Measurements from ENCODE around the gene CXCL12.

The CXCL12 gene

DNA sequence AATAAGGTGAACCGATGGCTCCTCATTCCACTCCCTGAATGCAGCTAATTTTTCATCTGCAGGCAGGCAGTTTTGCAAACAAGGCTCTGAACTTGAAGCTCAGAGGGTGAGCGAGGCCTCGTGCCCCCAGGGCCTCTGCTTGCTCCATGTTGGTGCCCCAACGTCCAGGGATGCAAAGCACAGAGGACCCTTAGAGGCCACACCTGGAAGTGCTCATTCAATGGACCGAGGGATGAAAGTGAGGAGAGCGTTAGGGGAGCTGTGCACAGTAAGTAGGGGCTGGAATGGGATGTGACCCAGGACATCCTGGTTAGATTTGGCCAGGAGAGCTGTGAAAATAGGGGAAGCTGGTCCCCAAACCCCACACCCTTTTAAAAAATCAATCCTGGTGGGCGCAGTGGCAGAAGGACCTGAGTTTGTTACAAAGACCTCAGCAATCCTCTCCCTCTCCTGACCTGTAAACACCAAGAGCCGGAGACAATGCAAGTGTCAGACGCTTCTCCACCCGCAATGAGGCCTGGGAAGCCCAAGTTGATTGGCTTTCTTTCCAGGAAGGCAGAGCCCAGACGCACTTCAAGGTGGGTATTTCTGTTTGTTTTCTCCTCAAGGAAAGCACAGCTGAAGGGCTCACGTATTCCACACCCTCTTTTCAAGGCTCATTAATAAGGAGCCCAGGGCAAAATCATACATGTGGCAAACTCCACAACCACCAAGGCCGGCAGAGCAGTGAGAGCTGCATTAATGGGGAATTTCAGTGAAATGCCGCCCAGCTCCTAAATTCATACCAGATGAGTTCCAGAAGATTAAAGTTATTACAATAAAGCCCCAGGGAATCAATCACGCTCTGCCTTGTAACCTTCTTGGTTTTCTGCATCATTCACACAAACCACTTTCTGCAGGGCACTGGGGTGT is 14.1 kb upstream of the CXCL12 start:
- DNase-seq = no peak

DNA sequence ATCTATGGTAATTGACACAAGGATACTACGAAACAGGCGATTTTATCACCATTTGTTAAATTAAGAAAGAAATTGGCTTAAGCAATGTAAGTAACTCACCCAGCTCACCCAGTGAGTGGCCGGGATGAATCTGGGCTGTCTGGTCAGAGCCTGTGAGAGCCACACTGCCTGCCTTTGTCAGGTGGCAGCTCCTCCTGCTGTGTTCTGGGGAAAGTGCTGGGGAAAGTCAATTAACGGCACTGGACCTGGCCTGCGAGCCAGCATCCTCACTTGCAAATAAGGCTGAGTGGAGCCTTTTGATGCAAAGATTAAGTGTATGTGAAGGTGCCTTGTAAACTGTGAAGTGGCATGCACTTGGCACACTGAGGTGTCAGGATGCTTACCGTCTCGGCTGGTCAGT is 13.4 kb upstream of the CXCL12 start:
- no peak for DNase-seq

DNA sequence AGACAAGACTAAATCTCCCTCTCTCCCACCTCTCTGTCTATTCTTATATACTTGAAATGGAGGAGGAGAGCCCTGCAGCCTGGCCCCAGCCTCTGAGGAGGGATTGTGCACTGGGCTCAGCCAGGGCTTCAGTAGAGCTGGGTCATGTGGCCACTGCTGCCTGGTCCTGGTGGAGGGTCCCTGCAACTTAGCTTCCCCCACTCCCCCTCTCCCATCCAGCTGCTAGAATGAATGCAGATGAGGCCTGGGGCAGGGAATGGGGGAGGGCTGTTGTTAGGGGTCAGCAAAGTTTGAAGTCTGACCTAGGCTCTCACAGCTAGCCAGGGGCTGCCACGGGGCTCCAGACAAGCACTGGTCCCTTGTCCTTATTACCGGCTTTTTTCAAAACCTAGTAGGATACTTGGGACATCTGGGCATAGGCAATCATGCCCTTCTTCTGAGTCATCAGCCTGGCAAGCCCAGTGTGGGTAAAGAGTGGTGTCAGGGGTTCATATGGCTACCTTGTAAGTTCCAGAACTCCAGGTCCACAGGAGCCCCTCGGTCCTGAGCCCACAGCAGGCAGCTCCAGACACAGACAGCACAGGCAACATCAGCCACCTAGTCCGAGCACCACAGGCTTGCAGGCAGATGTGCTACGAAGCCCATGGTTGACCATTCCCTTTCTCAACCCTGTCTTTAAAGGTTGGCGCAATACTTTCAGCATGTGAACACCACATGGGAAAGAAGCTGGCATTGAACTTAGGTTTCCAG is 12.8 kb upstream of the CXCL12 start:
- DNase-seq = no peak

DNA sequence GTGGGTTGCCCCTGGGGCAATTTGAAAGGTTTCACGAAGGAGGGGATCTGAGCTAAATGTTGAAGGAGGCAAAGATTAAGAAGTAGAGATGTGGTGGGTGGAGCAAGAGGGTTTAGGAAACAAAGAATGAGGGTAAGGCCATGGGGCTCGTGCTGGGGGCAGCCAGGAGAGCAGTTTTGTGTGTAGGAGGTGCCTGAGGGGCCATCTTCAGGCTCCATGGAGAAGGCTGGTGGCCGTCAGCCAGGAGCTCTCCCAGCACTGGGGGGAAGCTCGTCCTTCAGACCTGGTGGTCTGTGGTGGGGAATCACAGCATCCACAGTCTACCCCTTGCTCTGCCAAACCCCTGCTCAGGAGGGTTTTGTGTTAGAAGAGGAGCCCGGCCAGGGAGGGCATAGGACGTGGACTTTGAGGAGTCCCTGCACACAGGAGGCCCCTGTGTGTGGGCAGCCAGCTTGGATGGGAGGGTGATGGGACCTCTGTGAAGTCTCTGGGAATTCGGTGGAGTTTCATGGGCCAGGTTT is 11.8 kb upstream of the CXCL12 start:
- no peak for DNase-seq

DNA sequence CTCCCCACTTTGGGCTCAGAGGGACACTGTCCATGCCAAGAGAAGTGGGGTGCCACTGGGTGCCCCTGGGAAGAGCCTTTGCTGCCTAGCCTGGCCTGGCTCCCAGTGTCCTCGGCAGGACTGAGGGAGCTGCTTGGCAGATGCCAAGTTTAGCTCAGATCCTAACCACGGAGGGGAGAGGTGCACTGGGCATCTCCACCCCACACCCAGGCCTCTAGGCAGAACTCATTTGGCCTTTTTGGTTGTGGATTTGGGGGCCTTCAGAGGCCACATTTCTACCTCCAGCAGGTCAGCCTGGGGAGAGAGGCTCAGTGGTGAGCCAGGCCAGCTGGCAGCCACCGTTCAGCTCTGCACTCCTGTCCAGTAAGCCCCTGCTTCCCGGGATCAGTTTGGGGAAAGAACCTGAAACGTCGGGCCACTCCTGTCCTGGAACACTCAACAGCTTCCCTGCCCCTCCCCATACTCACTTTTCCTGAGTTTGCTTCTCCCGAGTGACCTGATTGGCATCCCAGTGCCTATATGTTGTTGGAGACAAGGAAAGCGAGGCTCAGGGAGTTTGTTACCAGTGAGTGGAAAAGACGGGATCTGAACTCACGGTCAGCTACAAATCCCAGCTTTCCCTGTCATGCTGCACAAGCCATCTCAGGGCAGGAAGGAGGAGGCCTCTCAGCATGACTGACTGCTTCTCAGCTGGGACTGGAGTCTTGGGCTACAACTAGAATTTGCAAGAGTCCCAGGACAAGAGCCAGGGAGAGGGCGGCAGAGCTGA is 11.2 kb upstream of the CXCL12 start:
- no peak for DNase-seq

DNA sequence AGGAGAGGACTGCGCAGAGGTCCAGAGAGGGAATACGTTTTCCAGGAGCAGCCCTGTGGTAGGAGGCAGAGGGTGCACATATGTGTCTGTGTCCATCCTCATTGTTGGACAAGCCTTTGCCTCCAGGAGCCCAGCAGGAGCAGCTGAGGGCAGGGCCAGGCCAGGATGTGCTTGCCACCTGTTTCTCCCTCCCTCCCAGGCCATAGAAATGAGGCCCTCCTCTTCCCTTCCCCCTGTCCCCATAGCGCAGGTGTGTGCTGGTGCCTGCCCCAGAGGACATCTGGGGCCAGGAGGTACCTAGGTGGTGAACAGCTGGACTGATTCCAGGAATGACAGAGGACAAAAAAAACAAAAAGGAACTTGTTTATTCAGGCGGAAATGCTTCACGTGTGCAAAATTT is 10.5 kb upstream of the CXCL12 start:
- no peak for DNase-seq

DNA sequence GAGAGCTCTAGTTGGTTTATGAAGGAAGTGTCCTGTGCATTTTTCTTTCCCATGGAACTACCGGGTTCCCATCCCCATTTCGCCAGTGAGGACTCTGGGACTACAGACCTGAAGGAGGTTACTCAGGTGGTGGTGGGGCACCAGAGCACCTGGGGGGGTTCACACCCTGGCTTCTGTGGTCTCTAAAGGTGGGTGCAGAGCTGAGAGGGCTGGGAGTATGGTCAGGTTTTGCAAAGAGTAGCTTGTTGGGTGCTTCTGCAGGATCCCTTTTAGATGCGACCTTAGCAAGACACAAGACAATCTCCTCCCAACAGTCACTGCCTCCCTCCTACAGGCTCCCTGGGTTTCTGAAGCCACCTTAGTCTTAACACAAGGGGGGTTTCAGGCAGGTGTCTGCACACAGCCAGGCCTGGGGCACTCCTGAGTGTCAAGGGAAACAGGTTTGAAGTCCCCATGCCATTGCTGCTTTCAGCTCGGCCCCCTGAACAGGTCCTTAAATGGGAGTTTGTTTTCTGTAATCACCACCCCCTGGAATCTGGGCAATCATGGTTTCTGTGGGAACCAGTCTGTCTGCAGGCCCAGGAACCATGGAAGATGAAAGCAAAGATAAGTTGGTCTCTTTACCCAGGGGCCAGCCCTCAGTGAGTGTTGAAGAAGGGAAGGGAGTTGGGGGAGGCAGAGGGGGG is 9.9 kb upstream of the CXCL12 start:
- no peak for DNase-seq

DNA sequence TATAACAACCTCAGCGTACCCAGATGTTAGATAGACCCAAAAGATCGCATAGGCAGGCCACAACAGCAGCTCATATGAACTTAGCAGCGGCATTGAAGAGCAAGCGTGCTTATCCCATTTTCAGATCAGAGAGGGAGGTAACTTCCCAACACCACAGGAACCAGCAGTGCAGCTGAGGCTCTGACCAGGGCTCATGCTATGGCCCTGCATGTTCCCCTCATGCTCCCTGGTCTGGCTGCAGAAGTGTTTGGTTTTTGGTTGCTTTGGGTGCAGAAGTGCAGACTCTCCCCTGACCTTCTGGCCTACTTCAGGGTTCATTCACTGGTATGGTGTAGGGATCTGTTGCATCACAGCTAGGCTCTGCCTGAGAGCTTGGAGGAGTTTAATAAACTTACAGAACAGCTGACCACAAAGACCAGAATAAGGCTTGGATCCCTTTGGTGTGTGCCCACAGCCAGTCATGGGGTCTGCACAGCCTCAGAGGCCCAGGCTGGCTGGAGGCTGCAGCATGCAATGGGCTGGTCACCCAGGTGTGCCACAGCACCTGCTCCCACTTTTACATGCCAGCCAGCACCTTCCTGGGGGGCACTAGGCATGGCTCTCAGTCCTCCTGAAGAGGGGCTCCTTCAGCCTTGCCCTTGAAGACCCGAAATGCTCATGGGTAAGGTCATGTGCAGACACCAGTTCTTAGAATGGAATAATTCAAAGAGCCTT is 9.1 kb upstream of the CXCL12 start:
- no peak for DNase-seq

DNA sequence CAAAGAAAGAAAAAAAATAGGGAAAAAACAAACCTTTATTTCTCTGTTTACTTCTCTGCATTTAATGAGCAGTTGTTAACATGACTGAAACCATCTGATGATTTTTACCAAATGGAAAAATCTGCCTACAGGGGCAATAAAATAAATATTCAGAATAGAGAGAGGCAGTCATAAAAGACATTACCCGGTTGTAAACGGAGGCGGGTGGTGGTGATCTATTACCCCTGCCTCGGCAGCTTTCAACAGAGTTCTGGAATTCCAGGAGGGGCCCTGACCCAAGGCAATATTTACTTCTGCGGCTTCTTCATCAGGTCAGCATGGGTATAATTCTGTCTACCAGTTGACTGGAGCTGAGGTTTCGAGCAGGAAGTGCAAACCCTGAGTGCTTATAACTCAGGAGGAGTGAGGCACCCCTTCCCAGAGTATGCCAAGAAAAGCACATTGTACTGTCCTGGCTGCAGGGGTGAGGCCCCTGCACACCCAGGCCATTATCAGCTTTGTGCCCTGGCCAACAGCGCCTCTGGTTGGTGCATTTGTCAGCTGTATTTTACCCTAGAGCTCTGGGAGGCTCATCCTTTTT is 8.2 kb upstream of the CXCL12 start:
- DNase-seq = no peak

DNA sequence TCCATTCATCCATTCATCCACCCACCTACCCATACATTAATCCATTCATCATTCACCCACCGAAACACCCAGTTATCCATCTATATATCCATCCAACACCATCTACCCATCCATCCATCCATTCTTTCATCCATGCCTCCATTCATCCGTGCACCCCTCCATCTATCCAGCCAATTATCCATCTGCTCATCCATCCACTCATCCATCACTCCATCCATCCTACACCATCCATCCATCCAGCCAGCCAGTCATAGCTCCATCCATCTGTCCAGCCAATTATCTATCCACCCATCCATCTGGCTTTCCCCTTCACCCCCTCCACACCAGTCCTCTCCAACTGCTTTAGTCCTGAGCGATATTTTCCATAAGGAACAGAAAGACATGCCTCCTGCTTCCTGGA is 7.5 kb upstream of the CXCL12 start:
- DNase-seq = no peak

DNA sequence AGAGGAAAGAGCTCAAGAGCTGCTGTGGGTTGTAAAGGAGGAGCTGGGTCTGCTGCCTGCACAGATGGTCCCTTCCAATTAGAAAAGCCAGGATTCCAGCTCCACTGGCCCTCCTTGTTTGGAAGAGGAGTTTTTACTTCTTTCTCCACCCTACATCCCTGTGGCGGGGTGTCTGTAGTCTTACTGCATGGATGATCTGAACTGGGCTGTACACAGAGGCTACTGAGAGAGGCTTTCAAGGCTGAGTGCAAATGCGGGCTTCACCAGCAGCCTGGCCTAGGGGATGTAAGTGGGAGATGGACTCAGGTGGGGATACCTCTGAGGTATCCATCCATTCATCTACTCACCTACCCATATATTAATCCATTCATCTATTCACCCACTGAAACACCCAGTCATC is 7.1 kb upstream of the CXCL12 start:
- DNase-seq = no peak

DNA sequence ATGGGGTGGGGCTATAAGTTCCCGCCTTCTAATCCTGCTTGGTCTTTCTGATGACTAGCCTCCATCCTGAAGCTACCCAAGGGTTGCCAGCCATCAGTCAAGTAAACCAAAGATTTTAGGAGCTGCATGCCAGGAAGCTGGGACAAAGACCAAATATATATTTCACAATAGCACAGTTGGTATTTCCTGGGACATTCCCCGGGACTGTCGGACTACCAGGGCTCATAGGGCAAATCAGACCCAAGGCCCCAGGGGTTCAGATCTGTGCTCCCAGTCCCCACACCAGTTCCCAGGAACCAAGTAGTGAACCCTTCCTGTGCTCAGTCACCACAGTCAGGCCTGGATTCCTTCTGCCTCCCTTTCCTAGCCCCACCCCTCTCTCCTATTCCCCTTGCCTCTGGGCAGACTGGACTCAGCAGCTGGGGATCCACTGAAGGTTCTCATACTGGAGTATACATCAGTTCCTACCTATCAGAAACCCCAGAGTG is 5.7 kb upstream of the CXCL12 start:
- no peak for DNase-seq

DNA sequence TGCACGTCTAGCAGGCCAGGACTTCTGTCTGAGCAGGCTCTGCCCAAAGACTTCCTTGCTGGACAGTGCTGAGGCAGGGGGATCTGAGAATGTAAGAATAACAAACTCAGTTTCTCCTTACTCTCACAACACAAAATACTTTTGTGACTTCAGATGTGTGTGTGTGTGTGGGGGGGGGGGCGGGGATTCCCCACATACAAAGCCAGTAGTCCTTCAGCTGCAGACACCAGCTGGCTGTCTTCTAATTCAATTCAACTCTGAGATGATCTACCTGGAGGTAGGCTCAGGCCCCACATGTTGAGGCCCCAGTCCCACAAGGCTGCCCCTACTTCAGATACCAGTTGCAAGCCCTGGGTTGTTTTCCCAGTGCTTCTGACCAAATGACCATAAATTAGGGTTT is 4.7 kb upstream of the CXCL12 start:
- no peak for DNase-seq

DNA sequence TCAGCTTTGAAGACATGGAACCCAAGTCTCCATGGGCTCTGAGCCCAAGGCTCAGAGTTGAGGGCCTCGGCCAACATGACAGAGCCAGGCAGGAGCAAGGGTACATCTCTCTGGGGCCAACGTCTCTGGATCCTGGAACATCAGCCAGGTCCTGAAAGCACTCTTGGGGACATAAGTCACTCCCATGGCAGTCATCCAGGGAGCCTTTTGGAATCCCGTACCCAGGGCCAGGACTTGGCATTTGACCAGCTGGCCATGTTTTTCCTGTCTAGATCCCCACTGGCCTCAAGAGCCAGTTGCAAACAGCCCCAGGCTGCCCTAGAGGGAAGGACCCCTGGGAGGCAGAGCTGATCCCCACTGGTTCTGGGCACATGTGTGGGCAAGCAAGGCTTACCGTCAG is 4.3 kb upstream of the CXCL12 start:
- DNase-seq = no peak

DNA sequence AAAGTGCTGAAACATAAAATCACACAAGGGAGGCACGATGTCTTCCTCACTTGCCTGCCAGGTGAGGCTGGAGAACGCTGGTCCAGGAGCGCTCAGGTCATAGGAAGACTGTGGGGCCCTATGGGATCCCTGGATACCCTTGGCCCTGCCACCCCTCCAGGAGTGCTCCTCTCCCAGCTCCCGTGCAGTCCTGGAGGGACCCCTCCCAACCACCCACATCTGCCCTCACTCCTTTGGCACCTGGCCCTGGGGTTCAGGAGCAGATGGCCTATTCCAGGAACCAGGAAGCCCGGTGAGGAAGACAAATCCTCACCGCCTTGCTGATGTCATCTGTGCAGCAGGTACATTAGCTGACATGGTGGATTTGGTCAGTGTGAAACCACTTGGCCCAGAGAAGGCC is 3.7 kb upstream of the CXCL12 start:
- no peak for DNase-seq

DNA sequence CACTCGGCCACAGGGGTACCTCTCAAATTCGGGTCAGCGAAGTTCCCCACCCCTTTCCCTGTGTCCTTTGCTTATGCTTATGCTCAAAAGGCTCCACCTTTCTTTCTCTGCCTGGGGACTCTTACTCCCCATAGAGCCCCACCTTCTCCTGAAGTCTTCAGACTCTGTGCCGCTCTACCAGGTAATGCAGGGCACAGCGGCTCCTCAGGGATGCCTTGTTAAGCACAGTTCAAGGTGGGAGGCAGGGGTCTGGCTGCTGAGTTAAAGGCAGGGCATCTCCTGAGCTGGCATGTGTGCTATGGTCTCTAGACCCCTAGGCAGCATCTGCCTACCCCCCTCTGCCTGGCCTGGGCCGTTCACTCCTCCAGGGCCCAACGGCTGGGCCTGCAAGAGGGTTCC is 3.0 kb upstream of the CXCL12 start:
- no peak for DNase-seq

DNA sequence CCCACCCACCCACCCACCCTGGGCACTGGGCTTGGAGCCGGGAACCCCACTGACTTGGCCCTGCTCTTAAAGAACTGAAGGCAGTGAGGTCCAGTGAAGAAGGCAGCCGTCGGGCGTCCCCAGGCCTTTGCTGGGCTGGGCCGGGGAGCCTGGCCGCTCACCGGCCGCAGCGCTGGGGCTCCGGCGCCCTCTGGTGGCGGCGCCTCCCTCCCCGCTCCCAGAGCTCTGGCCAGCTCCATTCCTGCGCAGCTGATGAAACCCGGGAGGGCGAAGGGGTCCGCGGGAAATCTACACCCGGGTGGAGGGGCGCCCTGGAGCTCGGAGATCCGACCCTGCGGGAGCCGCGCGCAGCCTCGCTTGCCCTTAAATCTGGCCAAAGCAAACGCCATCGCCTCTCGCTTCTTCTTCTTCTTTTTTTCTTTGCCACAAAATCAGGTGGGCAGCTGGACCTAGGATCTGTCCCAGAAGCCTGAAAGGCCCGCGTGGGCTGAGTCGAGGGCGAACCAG is 1.7 kb upstream of the CXCL12 start:
- no peak for DNase-seq

DNA sequence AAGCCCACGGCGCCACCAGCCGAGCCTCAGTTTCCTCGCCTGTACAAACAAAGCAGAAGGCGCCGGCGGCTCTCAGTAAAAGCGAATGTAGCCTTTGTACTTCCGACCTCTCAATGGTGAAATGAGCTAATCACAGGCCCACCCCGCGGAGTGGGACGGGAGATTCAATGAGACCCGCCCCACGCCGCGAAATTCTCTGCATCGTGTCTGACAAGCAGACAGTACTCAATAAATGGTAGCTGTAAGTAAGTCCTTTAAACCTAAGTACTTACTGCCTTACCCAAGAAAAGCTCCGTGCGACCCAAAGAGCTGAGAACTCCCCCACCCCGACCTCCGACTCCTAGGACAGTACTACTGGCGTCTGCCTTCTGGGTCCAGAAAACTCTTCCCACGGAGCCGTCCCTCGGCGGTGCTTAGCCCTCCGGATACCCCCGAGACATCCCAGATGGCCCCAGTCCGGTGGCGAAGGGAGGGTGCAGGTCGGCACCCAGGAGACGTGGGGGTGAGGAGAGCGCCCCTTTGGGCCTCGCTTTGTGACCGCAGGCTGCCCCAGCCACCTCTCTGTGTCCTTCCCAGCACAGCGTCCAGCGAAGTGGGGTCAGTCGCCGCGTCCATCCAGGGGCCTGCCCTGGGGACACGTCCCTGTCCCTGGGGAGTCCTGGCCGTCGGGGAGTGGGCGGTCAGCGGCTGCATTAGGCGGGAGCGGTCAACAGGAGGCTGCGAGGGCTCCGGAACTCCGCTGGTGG is 972 bp upstream of the CXCL12 start:
- no peak for DNase-seq

DNA sequence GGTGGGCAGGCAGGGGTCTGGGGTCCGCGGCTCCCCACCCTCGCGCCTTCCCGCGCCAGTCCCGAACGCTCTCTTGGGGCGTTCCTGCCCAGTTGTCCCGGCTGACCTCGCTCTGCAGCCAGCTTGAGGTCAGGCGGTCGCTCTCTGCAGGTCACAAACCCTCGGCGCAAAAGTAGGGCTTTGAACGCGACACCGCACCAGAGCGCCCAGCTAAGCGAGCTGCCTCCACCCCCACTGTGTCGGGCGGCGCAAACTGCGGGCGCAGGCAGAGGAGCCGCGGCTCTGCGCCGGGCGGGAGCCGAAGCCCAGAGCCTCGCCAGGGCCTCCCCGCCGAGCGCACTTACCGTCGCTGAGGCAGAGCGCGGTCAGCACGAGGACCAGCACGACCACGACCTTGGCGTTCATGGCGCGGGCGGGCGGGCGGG is 284 bp downstream of the CXCL12 start:
- DNase-seq = no peak

All from activated CD4-positive, CD25-positive, alpha-beta regulatory T cell (primary cell).